GM21390 (cell line): Measurements from ENCODE around the gene MAPK1.

ENCODE experiments used
- ATAC-seq: cut with Tn5 transposase; IDR thresholded peaks from one replicate; pipeline ENCODE4 v1.9.1; 2021; ENCODE audit not compliant: unreplicated experiment

The MAPK1 gene

GRCh38 chr22:21709688-21710087, 157.8 kb downstream of the MAPK1 start:
- no peak for ATAC-seq

- no peak for ATAC-seq
These were observed 158.5 kb downstream of the MAPK1 start for GRCh38 chr22:21708960-21709359.

GRCh38 chr22:21707677-21708076, 159.8 kb downstream of the MAPK1 start:
- ATAC-seq: no peak
